GM12878 (cell line): ENCODE measurements around the gene TMC8. TPM values are rescaled to one million over a fixed set of nuclear protein-coding genes. Genes with fewer than 3 reads are reported as not detected.

ENCODE experiments used
- ATF3 ChIP-seq: IDR thresholded peaks from 2 replicates; pipeline ENCODE4 v1.6.1; 2011; ENCODE audit warnings: low read depth, mild to moderate bottlenecking, low read length, moderate library complexity, borderline replicate concordance; ENCODE audit errors: extremely low read depth
- BCL11A ChIP-seq: IDR thresholded peaks from 2 replicates; pipeline ENCODE4 v1.6.1; 2011; ENCODE audit warnings: low read depth, low read length
- BMI1 ChIP-seq: fragments of 450-650 bp; IDR thresholded peaks from 2 replicates; pipeline ENCODE4 v1.6.1; 2016; ENCODE audit warnings: mild to moderate bottlenecking, moderate library complexity, borderline replicate concordance
- CBX5 ChIP-seq: sonication (generic); IDR thresholded peaks from 2 replicates; pipeline ENCODE4 v1.6.1; 2016; ENCODE audit warnings: low read depth, moderate library complexity, mild to moderate bottlenecking, inconsistent platforms
- CHD1 ChIP-seq: IDR thresholded peaks from 2 replicates; pipeline ENCODE4 v1.6.1; 2012; ENCODE audit warnings: low read depth, low read length, improper control_type of control experiment
- EED ChIP-seq: sonication (generic); IDR thresholded peaks from 2 replicates; pipeline ENCODE4 v1.6.1; 2016; ENCODE audit warnings: antibody characterized with exemption, low read depth
- EP300 ChIP-seq, 2 experiments: fragments of 150-350 bp in 1 of 2; IDR thresholded peaks; 2 replicates each; pipeline ENCODE4 v1.6.1; 2011 to 2012; ENCODE audit warnings: low read depth in 2 of 2, low read length in 2 of 2, borderline replicate concordance in 1 of 2, improper control_type of control experiment in 1 of 2, inconsistent platforms in 1 of 2; ENCODE audit not compliant: control insufficient read depth in 1 of 2
- FOS ChIP-seq: IDR thresholded peaks from 3 replicates; pipeline ENCODE4 v1.6.1; 2011; ENCODE audit warnings: borderline replicate concordance; ENCODE audit not compliant: insufficient read length; ENCODE audit errors: extremely low read depth
- HDAC6 ChIP-seq: fragments of 200-600 bp; sonication (generic); IDR thresholded peaks from one replicate; pipeline ENCODE4 v1.8.0; 2017; ENCODE audit warnings: antibody characterized with exemption; ENCODE audit not compliant: unreplicated experiment
- IRF4 ChIP-seq: IDR thresholded peaks from 2 replicates; pipeline ENCODE4 v1.6.1; 2011; ENCODE audit warnings: low read depth, low read length
- JUNB ChIP-seq: IDR thresholded peaks from 2 replicates; pipeline ENCODE4 v1.6.1; 2016; ENCODE audit warnings: antibody characterized with exemption, mild to moderate bottlenecking
- KLF5 ChIP-seq: fragments of 450-650 bp; IDR thresholded peaks from 2 replicates; pipeline ENCODE4 v1.6.1; 2014; ENCODE audit warnings: mild to moderate bottlenecking; ENCODE audit not compliant: partially characterized antibody
- MAX ChIP-seq: IDR thresholded peaks from 2 replicates; pipeline ENCODE4 v1.6.1; 2012; ENCODE audit warnings: low read depth, low read length, improper control_type of control experiment
- NFYA ChIP-seq: IDR thresholded peaks from 2 replicates; pipeline ENCODE4 v1.6.1; 2011; ENCODE audit warnings: low read depth, mild to moderate bottlenecking, low read length, improper control_type of control experiment, borderline replicate concordance
- NR2C1 ChIP-seq: fragments of 450-650 bp; IDR thresholded peaks from 2 replicates; pipeline ENCODE4 v1.6.1; 2017; ENCODE audit warnings: antibody characterized with exemption, mild to moderate bottlenecking, moderate library complexity
- PBX3 ChIP-seq: IDR thresholded peaks from 2 replicates; pipeline ENCODE4 v1.6.1; 2011; ENCODE audit warnings: mild to moderate bottlenecking, low read depth, low read length, moderate library complexity; ENCODE audit not compliant: insufficient replicate concordance
- PML ChIP-seq: IDR thresholded peaks from 2 replicates; pipeline ENCODE4 v1.6.1; 2012; ENCODE audit warnings: low read length, inconsistent platforms
- POLR2A ChIP-seq: IDR thresholded peaks from 2 replicates; pipeline ENCODE4 v1.6.1; 2011; ENCODE audit warnings: low read depth, mild to moderate bottlenecking, low read length
- RAD51 ChIP-seq: fragments of 450-650 bp; IDR thresholded peaks from 2 replicates; pipeline ENCODE4 v1.6.1; 2016; ENCODE audit warnings: moderate library complexity, mild to moderate bottlenecking, inconsistent platforms
- RB1 ChIP-seq: fragments of 450-650 bp; formaldehyde crosslinking; IDR thresholded peaks from 2 replicates; pipeline ENCODE4 v1.6.1; 2017; ENCODE audit warnings: mild to moderate bottlenecking, borderline replicate concordance
- RFX5 ChIP-seq: IDR thresholded peaks from 2 replicates; pipeline ENCODE4 v1.6.1; 2011; ENCODE audit warnings: low read depth, low read length, improper control_type of control experiment
- SMAD1 ChIP-seq: fragments of 450-650 bp; IDR thresholded peaks from 2 replicates; pipeline ENCODE4 v1.6.1; 2018; ENCODE audit warnings: mild to moderate bottlenecking, low read depth; ENCODE audit not compliant: partially characterized antibody
- SRF ChIP-seq, 2 experiments: IDR thresholded peaks; 2 replicates each; pipeline ENCODE4 v1.6.1; 2011; ENCODE audit warnings: low read depth in 2 of 2, low read length in 2 of 2, mild to moderate bottlenecking in 1 of 2, moderate library complexity in 1 of 2
- STAT3 ChIP-seq: IDR thresholded peaks from 2 replicates; pipeline ENCODE4 v1.6.1; 2011; ENCODE audit warnings: low read depth, low read length, improper control_type of control experiment
- TCF12 ChIP-seq: IDR thresholded peaks from 2 replicates; pipeline ENCODE4 v1.6.1; 2011; ENCODE audit warnings: low read depth, mild to moderate bottlenecking, low read length
- TCF7 ChIP-seq: IDR thresholded peaks from 2 replicates; pipeline ENCODE4 v1.6.1; 2014; ENCODE audit warnings: antibody characterized with exemption, borderline replicate concordance
- YBX1 ChIP-seq: fragments of 450-650 bp; IDR thresholded peaks from 2 replicates; pipeline ENCODE4 v1.6.1; 2016; ENCODE audit warnings: antibody characterized with exemption
- ZBED1 ChIP-seq: IDR thresholded peaks from 2 replicates; pipeline ENCODE4 v1.6.1; 2016; ENCODE audit warnings: borderline replicate concordance
- ZNF24 ChIP-seq: fragments of 450-650 bp; IDR thresholded peaks from 2 replicates; pipeline ENCODE4 v1.6.1; 2017; ENCODE audit warnings: antibody characterized with exemption, mild to moderate bottlenecking
- ZNF274 ChIP-seq: IDR thresholded peaks from one replicate; pipeline ENCODE4 v1.8.0; 2011; ENCODE audit not compliant: insufficient read length, insufficient read depth
- polyA plus RNA-seq, 11 experiments: library from polyadenylated mRNA; depleted of rRNA in 4 of 11; unstranded in 6 of 11; stranded (reverse) in 5 of 11; fragments of >200 nt; fragmentation: Nextera tagmentation in 4 of 11; fragmentation: Illumina TruSeq in 1 of 11; extraction: Ambion mirVana in 4 of 11; extraction: Trizol in 1 of 11; gene quantifications; 1 replicate in 1 of 11; 2 replicates in 10 of 11; pipeline versions ENCODE4 v1.2.1 to v1.2.3, GENCODE V29; 2011 to 2016; ENCODE audit warnings: inconsistent platforms in 2 of 11, missing spikeins in 2 of 11, low read depth in 1 of 11
- total RNA-seq, 4 experiments: library from RNA; depleted of rRNA in 3 of 4; stranded (reverse); fragments of >200 nt in 3 of 4; fragmentation: Illumina TruSeq in 1 of 4; extraction: Trizol in 1 of 4; gene quantifications; 2 replicates each; pipeline versions ENCODE4 v1.2.1 to v1.2.3, GENCODE V29; 2013 to 2021

The TMC8 gene
- total and polyA plus RNA-seq, 10 of the 15 experiments (the other 5 are each of a cell fraction or from before 2014, with no cell fraction given), result 2.7 to 128 (median 40.0) TPM

- TF ChIP-seq TCF12, result 0 out of 2 replicates have a peak, but pooled peaks have one; percentile 36
- no peak for TF ChIP-seq TCF7
- TF ChIP-seq YBX1, result no peak
- no peak for TF ChIP-seq STAT3
- no peak for TF ChIP-seq PBX3
- TF ChIP-seq NR2C1, result no peak
- no peak for TF ChIP-seq ATF3
- 0 out of 2 replicates have a peak, but pooled peaks have one; percentile 49 for TF ChIP-seq IRF4
- TF ChIP-seq KLF5, result no peak
- TF ChIP-seq BMI1, result 0 out of 2 replicates have a peak, but pooled peaks have one; percentile 27
- no peak for TF ChIP-seq POLR2A
- TF ChIP-seq RFX5, result no peak
- TF ChIP-seq RB1, result no peak
- TF ChIP-seq ZBED1, result peak; percentile 56
- TF ChIP-seq HDAC6, result no peak
- TF ChIP-seq MAX, result no peak
- peak; percentile 41; the same call in 1 of the 2 replicates for TF ChIP-seq PML
- 0 out of 2 replicates have a peak, but pooled peaks have one; percentile 54 for TF ChIP-seq BCL11A
- TF ChIP-seq NFYA, result no peak
- peak; percentile 44 for TF ChIP-seq RAD51
- peak in 1 of 2 experiments; percentile 65; a peak in 1 of 4 replicates for TF ChIP-seq SRF (IDR thresholded peaks at IDR 0.05; ENCODE audit: low read depth in 2 of 2, low read length in 2 of 2)
- peak; percentile 95 for TF ChIP-seq EED
- no peak for TF ChIP-seq ZNF274
- TF ChIP-seq ZNF24, result no peak
- no peak for TF ChIP-seq CBX5
- peak in 1 of 2 experiments; percentile 58; a peak in 2 of 4 replicates for TF ChIP-seq EP300 (IDR thresholded peaks at IDR 0.05; ENCODE audit: borderline replicate concordance in 1 of 2, control insufficient read depth in 1 of 2, low read depth in 2 of 2, low read length in 2 of 2)
- no peak for TF ChIP-seq FOS
- TF ChIP-seq CHD1, result no peak
- peak; percentile 93 for TF ChIP-seq JUNB
- TF ChIP-seq SMAD1, result no peak
Measured at GRCh38 chr17:78159575-78160158, 29.1 kb downstream of the TMC8 start (continued).
